ENCODE results near the gene MPP7. TPM values are rescaled to one million over a fixed set of nuclear protein-coding genes. Genes with fewer than 3 reads are reported as not detected.

MPP7 gene
- polyA plus RNA-seq, 3 donors, result 7.5 to 9.5 (median 8.9) TPM

DNA sequence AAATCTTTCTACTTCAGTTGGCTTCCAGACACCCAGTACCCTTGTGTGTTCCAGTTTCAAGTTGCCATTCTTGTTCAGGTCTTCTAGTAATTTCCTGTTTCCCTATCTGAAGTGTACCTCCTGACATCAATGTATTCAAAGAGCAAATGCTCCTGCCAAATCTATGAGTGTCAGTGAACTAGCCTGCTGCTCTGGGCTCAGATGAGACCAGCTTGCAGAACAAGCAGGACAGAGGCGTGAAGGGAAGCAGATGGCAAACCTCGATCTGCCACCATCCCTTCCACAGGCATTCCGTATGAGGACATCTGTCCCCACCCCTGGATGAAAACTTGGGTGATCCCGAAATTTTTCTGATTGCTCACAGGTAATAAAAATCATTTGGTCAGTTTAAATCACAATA is 4.4 kb upstream of the MPP7 start:
- DNase-seq (ENCODE audit: low read depth in 3 of 3, low spot score in 2 of 3), result no peak

DNA sequence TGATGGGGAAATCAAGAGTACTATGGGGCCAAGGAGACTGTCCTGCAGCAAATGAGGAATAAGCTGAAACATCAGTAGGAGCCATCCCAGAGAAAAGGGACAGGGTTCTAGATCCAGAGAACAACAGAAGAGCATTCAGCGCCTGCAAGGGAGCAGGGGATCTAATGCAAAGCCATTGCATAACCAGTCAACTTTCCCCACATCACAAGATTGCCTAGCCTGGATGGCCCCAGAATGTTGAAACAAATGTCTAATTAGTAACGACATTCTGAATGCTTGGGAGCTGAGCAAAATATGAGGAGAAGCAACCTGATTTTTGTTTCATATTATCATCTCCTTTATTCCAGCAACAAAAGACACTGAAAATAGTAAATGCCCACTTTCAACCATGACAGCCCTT is 2.7 kb upstream of the MPP7 start:
- DNase-seq (ENCODE audit: low read depth in 3 of 3, low spot score in 2 of 3), result no peak

DNA sequence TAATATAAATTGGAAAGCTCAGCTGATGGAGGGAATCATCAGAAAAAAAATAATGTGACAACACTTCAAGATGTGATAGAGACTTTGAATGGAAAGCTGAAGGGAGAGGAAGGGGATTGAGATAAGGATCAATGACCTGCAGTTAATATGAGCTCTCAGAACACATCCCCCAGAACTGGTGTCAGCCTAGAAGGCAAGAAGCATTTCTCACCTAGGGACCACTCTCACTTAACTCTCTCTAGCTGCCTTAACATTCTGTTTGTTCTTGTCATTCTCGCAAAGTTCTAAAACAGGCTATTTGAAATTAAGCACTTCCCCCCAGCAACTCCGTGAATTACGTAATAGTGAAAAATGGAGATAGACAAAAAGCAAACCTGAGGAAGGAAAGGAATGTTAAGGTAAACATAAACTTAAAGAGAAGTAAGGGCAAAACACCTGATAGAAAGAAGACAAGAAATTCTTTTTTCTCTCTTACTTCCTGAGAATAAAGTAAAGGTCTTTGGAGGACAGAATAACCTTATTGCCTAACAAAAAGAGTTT is 1.2 kb upstream of the MPP7 start:
- DNase-seq (ENCODE audit: low read depth in 3 of 3, low spot score in 2 of 3), result no peak

DNA sequence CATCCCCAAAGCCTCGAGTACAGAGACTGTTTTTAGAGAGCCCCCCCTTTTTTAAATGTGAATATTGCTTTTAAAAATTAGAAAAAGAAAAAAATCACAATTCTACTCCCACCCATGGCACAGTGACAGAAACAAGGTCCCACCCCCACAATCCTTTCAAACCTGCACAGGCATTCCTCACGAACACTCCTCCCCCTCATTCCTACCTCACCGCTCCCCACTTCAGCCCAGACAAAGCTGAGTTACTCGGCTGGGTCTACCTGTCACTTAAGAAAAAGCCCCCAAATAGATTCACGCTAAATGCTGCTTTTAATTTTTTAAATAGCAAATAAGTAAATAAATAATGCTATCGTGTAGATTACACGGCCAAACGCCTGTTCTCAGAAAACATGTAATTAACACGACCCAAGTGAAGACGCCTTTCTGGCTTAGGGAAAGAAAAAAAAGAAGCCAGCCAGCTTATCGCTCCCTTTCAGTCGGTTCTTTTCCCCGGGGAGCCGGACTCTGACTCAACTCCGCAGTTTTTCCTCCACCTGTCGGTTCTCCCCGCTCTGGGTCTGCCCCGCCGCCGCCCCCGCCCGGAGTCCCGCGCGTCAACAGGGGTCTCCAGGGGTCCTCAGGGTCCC is 739 bp downstream of the MPP7 start:
- peak in 1 of 3 donors; percentile 34 for DNase-seq (ENCODE audit: low read depth in 3 of 3, low spot score in 2 of 3)

DNA sequence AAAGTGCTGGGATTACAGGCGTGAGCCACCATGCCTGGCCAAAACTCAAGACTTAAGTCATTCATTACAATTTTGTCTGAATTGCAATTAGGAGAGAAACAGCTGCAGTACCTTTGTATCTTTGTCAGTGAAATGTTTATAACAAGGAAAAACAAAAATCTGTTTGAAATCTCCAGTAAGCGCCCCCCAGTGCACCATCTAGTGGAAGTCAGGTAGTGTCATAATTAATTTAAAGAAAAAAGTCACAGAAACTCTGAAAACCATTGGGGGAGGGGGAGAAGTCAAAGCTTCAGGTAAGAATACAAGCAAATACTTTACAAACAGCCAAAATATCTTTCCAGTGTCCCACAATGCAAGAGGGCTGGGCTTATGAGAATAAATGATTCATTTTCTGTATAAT is 2.8 kb downstream of the MPP7 start:
- DNase-seq (ENCODE audit: low read depth in 3 of 3, low spot score in 2 of 3), result no peak

DNA sequence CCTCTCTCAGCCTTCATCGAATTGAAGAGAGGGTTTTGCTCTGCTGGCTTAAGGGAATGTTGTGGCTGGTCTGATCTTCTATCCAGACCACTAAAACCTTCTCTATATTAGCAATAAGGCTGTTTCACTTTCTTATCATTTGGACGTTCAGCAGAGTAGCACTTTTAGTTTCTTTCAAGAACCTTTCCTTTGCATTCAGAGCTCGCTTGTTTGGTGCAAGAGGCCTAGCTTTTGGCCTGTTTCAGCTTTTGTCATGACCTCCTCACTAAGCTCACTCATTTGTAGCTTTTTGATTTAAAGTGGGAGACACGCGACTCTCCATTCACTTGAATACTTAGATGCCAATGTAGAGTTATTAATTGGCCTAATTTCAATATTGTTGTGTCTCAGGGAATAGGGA is 3.9 kb downstream of the MPP7 start:
- no peak for DNase-seq (ENCODE audit: low read depth in 3 of 3, low spot score in 2 of 3)

DNA sequence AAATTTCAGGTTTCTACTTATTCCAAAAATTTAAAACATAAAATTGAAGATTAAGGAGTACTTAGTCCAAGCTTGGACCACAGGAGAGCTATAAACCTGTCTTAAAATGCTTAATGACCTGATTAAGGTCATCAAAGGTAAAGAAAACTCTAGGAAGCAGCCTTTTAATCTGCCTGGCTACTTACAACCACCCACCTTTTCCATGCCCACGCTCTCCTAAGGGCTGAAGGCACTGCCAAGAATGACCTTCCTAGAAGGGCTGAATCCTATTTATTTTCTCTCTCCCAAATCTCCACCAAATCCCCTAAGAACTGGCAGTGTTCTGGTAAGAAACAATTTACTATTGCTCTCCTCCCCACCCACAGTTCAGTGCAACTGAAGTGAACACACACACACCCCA is 6.8 kb downstream of the MPP7 start:
- DNase-seq (ENCODE audit: low read depth in 3 of 3, low spot score in 2 of 3), result no peak

DNA sequence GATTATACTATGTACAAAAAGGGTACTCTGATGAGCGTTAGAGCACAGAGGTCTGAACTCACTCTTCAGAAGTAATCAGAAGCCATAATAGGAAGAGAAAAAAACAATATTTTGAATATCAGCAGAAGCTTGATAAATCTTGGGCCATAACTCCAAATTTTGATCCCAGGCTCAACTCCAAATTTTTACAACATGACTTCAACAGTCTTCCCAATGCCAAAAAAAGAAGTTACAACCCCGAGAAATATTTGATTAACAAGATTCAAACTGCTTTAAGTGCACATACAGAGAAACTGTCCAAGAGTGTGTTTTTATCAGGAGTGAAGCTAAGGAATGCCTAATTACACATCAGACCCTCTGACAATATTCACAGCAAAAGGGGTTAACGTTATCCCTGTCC is 7.5 kb downstream of the MPP7 start:
- DNase-seq (ENCODE audit: low read depth in 3 of 3, low spot score in 2 of 3), result no peak

DNA sequence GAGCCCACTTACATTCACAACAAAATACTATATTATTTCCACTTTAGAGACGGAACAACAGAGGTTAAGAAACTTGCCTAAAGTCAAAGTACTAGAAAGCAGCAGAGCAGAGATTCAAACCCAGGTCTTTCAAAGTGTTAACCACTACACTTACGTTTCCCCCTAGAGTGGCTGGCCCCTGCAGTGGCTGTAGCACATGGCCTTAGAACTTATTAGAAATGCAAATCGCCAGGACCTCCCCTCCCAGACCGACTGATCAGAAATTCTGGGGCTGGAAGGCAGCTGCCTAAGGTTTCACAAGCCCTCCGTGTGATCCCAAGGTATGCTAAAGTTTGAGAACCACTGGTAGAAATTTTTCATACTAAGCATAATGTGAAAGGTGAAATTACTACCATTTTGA is 8.1 kb downstream of the MPP7 start:
- no peak for DNase-seq (ENCODE audit: low read depth in 3 of 3, low spot score in 2 of 3)

DNA sequence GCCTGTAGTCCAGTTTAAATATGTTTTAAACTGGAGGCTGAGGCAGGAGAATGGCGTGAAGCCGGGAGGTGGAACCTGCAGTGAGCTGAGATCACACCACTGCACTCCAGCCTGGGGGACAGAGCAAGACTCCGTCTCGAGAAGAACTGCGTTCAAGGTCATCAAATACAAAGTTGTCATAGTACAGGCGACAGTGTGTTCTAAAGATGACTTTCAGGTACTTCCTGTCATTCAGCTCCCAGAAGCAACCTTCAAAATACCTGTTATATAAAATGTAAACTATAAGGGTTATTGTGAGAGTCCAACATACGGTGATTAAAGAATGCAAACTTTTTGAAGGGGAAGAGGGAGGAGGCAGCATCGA is 8.7 kb downstream of the MPP7 start:
- no peak for DNase-seq (ENCODE audit: low read depth in 3 of 3, low spot score in 2 of 3)

DNA sequence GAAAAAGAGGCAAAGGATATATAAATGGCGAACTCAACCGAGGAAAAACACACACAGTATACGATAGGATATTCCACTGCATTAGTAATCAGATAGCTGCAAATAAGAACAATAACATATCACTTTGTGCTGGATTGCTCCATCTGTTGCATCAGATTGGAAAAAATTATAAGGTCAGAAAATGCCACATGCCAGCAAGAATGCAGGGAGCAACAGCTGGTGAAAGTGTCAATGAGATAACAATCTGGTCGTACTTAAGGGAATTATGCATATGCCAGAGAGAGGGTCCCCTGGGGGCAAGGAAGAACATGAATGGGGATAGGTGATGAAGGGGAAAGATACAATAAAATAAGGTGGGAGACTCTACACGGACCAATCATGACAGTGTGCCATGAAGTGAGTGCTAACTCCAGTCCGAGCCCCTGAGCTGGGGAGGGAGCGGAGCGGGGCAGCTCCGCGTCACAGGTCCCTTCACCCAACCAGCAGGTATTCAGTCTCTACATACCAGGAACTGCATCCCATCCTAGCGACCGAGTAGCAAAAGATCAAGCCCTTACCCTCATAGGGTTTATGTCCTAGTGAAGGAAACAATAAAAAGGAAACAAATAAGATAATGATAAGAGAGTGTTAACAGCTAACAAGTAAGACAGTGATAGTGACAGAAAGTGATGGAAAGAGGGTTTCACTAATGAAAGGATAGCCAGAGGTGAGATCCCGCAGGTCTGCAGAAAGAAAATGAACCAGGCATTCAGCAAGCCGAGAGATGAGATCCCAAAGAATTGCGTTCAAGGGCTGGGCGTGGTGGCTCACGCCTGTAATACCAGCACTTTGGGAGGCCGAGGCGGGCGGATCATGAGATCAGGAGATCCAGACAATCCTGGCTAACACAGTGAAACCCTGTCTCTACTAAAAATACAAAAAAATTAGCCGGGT is 9.4 kb downstream of the MPP7 start:
- DNase-seq (ENCODE audit: low read depth in 3 of 3, low spot score in 2 of 3), result no peak

DNA sequence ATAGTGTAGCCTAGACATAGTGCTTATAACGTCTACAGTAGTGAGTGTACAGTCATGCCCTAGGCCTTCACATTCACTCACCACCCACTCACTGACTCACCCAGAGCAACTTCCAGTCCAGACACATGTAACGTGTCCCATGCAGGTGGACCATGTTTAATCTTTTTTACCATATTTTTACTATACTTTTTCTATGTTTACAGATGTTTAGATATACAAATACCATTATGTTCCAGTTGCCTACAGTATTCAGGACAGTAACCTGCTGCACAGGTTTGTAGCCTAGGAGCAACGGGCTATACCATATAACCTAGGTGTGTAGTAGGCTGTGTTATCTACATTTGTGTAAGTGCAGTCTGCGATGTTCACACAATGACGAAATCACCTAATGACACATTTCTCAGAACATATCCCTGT is 11.0 kb downstream of the MPP7 start:
- no peak for DNase-seq (ENCODE audit: low read depth in 3 of 3, low spot score in 2 of 3)

DNA sequence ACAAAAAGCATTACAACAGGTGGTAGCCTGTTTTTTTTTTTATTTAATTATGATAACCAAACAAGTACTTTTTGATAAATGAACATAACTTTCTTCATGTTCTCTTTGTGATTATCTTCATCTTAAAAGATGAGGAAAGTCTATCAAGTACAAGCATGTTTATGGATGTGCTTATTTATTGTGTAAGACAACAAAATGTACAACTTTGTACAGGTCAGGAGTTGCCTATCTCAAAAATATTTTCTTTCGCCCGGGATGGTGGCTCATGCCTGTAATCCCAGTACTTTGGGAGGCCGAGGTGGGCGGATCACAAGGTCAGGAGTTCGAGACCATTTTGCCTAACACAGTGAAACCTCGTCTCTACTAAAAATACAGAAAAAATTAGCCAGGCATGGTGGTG is 17.0 kb downstream of the MPP7 start:
- no peak for DNase-seq (ENCODE audit: low read depth in 3 of 3, low spot score in 2 of 3)

DNA sequence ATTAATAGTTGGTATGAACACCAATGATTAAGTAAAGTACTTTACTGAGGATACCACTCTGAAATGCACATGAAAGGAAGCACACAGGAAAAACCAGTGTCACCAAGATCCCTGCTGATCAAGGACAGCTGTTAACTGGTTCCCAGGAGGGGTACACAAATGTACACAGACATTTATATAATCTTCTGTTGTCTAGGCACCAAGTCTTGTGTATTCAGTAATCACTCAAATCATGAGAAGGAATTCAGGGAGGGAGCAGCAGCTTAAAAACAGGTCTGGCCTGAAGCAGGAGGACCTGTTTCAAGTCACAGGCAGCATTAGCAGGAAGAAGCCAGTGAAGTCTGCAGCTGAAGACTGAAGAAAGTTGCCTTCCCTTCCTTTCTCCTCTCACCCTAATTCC is 18.7 kb downstream of the MPP7 start:
- DNase-seq (ENCODE audit: low read depth in 3 of 3, low spot score in 2 of 3), result no peak

DNA sequence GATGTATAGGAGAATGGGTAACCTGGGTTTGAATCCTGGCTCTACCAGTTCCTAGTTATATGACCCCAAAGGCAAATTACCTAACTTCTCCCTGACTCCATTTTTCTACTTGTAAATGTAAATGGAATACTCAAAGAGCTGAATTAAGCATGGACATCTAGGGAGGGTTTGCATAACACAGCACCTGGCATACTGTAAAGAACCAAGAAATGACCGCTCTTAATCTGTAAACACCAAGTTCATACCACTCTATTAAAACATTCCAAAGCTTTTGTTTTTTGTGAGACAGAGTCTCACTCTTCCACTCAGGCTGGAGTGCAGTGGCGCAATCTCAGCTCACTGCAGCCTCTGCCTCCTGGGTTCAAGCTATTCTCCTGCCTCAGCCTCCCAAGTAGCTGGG is 19.6 kb downstream of the MPP7 start:
- DNase-seq (ENCODE audit: low read depth in 3 of 3, low spot score in 2 of 3), result no peak

DNA sequence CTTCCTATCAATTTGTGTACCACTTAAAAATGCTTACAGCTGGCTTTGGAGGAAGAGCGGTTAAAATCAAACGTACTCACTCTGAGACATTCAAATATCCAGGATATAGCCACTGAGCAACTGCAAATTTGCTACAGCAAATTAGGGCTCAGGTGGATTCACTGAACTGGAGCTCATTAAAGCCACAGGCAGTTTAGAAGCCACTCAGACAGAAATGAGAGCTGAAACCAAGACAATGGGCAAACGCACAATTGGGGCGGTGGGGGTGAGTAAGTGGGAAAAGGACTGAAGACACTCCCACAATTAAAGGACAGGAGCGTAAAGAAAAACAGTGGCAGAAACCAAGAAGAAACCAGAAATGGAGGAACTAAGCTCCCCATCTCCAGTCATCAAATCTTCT is 20.5 kb downstream of the MPP7 start:
- no peak for DNase-seq (ENCODE audit: low read depth in 3 of 3, low spot score in 2 of 3)

DNA sequence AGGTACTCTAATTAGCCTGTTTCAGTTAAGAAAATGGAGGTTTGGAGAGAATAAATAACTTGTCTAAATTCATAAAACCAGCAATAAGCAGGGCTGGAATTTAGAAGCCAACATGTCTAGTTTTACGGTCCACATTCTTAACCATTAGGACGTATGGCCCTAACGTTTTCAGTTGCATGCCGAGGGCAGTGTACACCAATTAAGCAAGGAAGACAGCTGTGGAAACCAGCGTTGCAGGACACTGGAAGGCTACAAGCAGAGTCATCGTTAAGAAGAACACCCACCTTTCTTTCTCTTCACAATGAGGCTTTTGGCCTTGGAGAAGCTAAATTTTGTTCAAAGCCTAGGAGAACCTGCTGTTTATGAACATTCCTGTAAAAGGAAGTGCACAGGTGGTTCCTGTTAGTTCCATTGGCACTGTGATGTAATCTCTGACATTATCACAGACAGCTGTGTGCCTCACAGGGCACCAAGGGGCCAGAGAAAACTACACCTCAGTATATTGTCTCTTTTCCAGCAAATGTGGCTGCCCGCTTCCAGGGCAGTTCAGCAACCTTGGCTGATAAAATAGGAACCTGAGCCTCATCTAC is 21.0 kb downstream of the MPP7 start:
- DNase-seq (ENCODE audit: low read depth in 3 of 3, low spot score in 2 of 3), result no peak

DNA sequence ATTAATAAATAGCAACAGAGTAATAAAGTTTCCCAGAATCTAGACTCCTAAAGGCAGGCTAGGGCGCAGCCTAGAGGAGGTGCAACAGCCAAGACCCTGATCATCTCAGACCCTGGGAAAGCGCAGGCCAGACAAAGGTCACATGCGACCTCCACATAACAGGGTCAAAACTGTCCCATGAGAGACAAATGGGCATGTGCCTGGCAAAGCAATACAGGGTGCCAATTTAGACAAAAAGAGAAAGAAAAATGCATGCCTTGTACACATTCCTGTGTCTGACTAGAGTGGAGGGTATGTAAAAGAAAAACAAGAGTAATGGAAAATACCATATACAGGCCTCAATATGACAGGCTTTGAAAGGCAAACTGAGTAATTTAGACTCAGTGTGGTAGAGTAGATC is 22.2 kb downstream of the MPP7 start:
- DNase-seq (ENCODE audit: low read depth in 3 of 3, low spot score in 2 of 3), result no peak

DNA sequence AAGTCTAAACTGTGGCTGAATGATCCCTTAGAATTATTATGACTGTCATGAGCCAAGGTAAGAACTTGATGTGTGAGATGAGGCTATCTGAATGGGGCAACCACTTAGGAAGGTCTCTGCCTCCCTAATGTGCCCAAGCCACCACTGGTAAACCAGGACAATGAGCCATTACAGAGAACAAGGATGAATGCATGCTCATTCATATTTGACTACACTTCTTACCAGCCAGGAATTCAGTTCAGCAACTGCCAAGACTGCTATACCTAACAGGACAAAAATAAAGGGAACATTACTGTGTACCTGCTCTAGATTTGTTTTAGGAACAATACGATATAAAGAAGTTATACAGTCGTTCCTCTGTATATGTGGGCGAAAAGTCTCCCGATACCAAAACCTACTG is 23.0 kb downstream of the MPP7 start:
- no peak for DNase-seq (ENCODE audit: low read depth in 3 of 3, low spot score in 2 of 3)

DNA sequence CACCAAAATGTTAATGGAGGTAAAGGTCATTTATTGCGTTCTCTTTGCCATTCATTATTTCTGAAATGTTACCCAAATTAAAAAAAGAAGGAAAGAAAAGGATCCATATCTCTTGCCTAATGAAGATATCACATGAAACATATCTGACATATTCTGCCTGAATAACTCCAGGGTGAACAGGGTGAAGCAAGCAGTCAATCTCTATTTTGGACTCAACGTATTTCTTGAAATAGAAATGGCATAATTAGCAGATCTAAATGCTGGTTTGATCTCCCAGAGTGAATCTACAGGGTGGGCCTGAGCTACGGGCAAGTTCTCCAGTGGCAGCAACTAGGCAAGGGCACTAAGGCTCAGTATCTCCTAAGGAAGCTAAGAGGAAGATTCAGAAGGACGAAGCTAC is 24.0 kb downstream of the MPP7 start:
- no peak for DNase-seq (ENCODE audit: low read depth in 3 of 3, low spot score in 2 of 3)

DNA sequence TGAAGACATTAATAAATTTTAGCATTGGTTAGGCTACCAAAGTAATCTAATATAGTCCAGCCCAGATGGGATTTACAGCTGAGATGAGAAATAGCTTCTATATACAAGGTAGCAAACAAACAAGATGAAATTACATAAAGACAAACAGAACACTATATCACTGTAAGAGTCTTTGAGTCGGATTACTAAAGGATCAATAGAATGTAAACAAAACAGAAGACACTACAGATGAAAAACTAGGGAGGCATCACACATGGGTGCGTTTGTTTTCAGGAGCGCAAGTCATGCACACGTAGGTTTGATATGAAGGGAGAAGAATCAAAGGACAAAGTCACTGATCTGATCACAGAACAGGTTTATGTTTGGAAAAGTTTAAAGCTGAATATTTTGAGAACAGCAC is 26.5 kb downstream of the MPP7 start:
- no peak for DNase-seq (ENCODE audit: low read depth in 3 of 3, low spot score in 2 of 3)

DNA sequence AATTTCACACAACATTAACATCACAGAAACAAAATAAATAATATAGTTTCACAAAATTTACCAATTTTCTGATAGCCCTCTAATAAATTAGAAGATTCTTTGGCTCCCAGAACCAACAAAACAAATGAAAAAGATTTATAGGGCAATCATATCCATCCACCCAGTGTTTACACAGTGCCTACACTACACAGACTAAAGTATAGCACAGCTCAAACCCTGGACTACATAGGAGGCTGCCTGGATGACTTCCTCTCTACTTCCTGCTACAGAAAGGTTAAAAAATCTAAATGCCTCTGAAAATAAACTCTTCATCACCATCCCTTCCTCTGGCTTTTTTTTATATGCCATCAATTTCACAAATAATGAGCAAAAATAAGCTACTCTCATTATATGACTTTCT is 28.4 kb downstream of the MPP7 start:
- no peak for DNase-seq (ENCODE audit: low read depth in 3 of 3, low spot score in 2 of 3)

All from right renal cortex interstitium (tissue), 3 donors.